K562 (cell line): Measurements from ENCODE around the gene SPRY4.

Experiments
- EP300 ChIP-seq: IDR thresholded peaks from 2 replicates; pipeline ENCODE4 v1.6.1; 2012; ENCODE audit warnings: low read length, improper control_type of control experiment
- FOS ChIP-seq: IDR thresholded peaks from 3 replicates; pipeline ENCODE4 v1.6.1; 2011; ENCODE audit not compliant: insufficient read length; ENCODE audit errors: extremely low read depth
- KLF6 ChIP-seq: fragments of 250-450 bp; sonication (Bioruptor Pico); IDR thresholded peaks from 2 replicates; pipeline ENCODE4 v1.4.0; 2020; ENCODE audit warnings: mild to moderate bottlenecking, moderate library complexity, borderline replicate concordance
- MYC ChIP-seq, 2 experiments: fragments of 250-450 bp in 1 of 2; sonication (Bioruptor Pico) in 1 of 2; IDR thresholded peaks; 2 replicates each; pipeline versions ENCODE4 v1.5.1 to v1.6.1; 2012 to 2021; ENCODE audit warnings: low read depth in 2 of 2, borderline replicate concordance in 1 of 2, improper control_type of control experiment in 1 of 2, low read length in 1 of 2, mild to moderate bottlenecking in 1 of 2, moderate library complexity in 1 of 2
- NFRKB ChIP-seq: fragments of 450-650 bp; IDR thresholded peaks from 2 replicates; pipeline ENCODE4 v1.6.1; 2016; ENCODE audit warnings: low read depth
- POLR2A ChIP-seq: fragments of 450-650 bp; conservative IDR thresholded peaks from 2 replicates; pipeline ENCODE4 v1.6.1; 2016
- ZKSCAN8 ChIP-seq: fragments of 200-800 bp; sonication (Bioruptor generic); IDR thresholded peaks from 2 replicates; pipeline ENCODE4 v1.6.1; 2016; ENCODE audit warnings: missing genetic modification characterization, missing compliant biosample characterization
- ZNF282 ChIP-seq: sonication (generic); formaldehyde crosslinking; IDR thresholded peaks from 2 replicates; pipeline ENCODE4 v1.8.1; 2023; ENCODE audit warnings: missing genetic modification reagents
- ZNF583 ChIP-seq: fragments of 250-450 bp; sonication (Bioruptor Pico); IDR thresholded peaks from 2 replicates; pipeline ENCODE4 v1.4.0; 2020
- TF ChIP-seq, protein P1 (sequence below), 2 experiments: fragments of 450-650 bp; IDR thresholded peaks; 2 replicates each; pipeline ENCODE4 v1.6.1; 2016; ENCODE audit warnings: mild to moderate bottlenecking in 2 of 2, borderline replicate concordance in 1 of 2, low read depth in 1 of 2, moderate library complexity in 1 of 2

DNA sequence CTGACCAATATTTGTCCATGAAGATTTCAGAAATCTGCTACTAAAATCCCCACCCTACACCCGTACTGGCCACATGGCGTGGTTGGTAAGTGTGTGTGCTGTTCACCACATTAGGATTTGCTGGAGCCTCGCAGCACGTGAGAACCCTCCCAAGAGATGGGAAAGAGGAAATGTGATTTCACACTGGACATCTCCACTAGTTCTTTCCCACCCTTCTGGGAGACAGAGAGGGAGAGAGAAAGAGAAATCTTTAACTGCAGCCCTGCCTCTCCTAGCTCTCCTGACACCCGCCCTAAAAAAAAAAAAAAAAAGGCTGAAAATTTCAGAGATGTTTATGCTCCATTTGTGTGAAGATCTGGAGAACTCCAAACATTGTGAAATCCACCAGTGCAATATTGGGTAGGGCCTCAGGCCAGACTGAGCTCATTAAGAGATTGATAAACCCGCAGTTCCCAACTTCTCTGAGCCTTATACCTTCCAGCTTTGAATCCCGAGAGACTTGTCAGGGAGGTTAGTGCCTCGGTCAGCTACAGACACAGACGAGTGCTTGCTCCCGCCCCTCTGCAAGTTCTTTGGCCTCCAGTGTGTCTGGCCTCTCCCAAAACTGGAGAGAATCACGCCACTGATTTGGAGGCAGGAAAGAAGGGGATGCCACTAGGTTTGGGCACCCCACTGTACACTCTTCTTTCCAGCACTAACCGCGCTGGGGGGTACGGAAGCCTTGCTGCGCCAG, 1.9 kb downstream of the SPRY4 start:
- TF ChIP-seq POLR2A (no peak), ZNF583 (CRISPR knock-in tag) (no peak), FOS (no peak), NFRKB (no peak), MYC (IDR thresholded peaks at IDR 0.05; ENCODE audit: low read depth, low read length) (no peak), MYC (CRISPR knock-in tag; IDR thresholded peaks at IDR 0.05; ENCODE audit: borderline replicate concordance, low read depth) (no peak), ZNF282 (no peak), ZKSCAN8 (no peak), EP300 (no peak), KLF6 (CRISPR knock-in tag) (no peak)
- TF ChIP-seq, protein P1, sequence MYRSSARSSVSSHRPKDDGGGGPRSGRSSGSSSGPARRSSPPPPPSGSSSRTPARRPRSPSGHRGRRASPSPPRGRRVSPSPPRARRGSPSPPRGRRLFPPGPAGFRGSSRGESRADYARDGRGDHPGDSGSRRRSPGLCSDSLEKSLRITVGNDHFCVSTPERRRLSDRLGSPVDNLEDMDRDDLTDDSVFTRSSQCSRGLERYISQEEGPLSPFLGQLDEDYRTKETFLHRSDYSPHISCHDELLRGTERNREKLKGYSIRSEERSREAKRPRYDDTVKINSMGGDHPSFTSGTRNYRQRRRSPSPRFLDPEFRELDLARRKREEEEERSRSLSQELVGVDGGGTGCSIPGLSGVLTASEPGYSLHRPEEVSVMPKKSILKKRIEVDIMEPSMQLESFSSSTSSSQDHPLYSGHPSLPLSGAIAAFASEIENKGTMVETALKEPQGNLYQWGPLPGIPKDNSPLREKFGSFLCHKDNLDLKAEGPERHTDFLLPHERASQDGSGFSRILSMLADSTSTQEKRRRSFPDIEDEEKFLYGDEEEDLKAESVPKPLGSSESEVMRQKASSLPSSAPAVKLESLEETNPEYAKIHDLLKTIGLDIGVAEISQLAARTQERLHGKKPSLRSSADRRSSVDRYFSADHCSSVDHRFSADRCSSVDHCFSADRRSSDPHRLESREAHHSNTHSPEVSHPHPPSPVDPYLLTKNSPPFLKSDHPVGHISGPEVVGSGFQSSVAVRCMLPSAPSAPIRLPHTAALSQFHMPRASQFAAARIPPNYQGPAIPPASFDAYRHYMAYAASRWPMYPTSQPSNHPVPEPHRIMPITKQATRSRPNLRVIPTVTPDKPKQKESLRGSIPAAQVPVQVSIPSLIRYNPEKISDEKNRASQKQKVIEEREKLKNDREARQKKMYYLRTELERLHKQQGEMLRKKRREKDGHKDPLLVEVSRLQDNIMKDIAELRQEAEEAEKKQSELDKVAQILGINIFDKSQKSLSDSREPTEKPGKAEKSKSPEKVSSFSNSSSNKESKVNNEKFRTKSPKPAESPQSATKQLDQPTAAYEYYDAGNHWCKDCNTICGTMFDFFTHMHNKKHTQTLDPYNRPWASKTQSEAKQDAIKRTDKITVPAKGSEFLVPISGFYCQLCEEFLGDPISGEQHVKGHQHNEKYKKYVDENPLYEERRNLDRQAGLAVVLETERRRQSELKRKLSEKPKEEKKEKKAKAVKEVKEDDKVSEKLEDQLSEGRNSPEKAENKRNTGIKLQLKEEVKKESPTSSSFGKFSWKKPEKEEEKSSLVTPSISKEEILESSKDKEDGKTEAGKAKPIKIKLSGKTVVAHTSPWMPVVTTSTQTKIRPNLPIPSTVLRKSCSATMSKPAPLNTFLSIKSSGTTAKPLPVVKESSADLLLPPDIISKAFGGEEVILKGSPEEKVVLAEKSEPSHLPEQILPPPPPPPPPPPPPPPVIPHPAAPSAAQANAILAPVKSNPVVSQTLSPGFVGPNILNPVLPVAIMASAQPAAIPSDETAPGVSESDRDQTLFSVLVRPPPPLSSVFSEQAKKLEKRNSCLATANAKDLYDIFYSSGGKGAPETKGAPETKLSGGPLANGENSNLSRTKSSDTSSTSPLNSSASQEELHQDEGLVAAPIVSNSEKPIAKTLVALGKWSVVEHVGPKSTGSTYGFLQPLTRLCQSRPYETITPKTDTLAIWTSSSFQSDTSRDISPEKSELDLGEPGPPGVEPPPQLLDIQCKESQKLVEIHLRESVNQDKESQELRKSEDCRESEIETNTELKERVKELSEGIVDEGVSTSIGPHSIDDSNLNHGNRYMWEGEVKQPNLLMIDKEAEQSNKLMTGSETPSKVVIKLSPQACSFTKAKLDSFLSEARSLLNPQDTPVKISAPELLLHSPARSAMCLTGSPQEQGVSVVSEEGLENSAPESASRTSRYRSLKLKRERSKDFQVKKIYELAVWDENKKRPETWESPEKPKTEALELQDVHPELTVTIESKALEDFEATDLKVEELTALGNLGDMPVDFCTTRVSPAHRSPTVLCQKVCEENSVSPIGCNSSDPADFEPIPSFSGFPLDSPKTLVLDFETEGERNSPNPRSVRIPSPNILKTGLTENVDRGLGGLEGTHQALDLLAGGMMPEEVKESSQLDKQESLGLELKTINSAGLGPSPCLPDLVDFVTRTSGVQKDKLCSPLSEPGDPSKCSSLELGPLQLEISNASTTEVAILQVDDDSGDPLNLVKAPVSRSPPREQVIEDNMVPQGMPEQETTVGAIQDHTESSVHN (IDR thresholded peaks at IDR 0.05; ENCODE audit: borderline replicate concordance in 1 of 2, low read depth in 1 of 2): no peak
